ENCODE results near the gene ANXA3. TPM values are rescaled to one million over a fixed set of nuclear protein-coding genes. Genes with fewer than 3 reads are reported as not detected.
"Not testable (repeated sequence)": the region's sequence is repeated elsewhere in the genome, so short reads cannot be mapped to it uniquely, and the experiment has no call there.

ANXA3 gene
- total and polyA plus RNA-seq, 4 donors = 15.4 to 70.0 (median 29.9) TPM

DNA sequence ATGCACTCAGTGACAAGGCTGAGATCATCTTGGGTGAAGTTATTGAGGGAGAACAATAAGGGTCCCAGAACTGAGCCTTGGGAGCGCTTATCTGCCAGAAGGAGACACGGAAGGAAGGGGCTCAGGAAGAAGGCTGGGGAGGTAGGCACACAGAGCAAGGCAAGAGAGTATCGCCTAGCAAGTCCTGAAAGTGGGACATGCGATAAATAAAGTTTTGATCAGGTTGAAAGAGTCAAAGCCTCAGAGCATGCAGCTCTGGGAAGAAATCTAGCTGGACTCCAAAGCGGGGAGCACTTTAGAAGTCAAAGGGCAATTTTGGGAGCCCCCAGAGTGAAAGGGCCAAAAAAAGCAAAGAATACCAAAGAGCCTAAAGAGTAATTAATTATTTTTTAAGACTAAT, 17.7 kb upstream of the ANXA3 start:
- WGBS (ENCODE audit: insufficient coverage) = 77% methylated on average over 5 of the region's 5 CpGs
- no peak for DNase-seq (ENCODE audit: low read depth in 4 of 6, low spot score in 6 of 6)
- H3K4me1 ChIP-seq (ENCODE audit: control insufficient read depth, insufficient read depth, low read length) = peaks cover 4% of the 10 kb centered on the region
- H3K27ac ChIP-seq (ENCODE audit: low read depth, low read length) = peak overlapping the region; percentile 67
- H3K4me3 ChIP-seq (ENCODE audit: low read depth, low read length) = no peak overlapping the region
- H3K9me3 ChIP-seq (ENCODE audit: control insufficient read depth, insufficient read depth, low read length) = peaks cover 3% of the 10 kb centered on the region
- H3K36me3 ChIP-seq (ENCODE audit: control insufficient read depth, insufficient read depth, low read length) = no peaks in the 10 kb centered on the region
- no peaks in the 10 kb centered on the region for H3K27me3 ChIP-seq (ENCODE audit: control insufficient read depth, insufficient read depth, low read length)

DNA sequence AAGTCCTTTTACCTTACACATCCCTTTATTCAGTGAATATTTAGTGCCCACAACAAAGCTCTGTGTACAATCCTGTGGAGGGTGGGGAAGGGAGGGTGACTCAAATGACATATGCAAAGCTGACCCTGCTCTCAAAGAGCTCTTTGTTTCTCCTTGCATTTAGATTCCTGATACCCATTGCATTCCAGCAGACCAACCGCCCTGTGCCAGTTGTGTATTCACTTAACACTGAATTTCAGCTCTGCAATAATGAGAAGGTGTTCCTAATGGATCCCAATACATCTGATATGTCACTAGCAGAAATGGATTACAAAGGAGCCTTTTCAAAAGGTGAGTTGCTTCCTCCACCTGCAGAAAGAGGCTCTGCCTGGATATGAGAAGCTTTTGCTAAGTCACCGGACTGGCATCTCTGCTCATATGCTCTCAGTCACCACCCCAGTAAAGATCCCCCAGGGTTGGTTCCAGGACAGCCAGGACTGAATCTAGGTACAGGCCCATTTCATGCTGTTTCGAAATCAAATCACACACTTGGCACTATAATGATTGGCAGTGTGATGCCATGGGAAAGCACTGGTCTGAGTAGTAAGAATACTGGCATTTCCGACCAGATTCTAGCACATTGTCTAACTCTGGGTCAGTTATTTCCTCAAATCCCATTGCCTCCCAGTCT, 17.1 kb upstream of the ANXA3 start:
- 100% methylated on average over 3 of the region's 4 CpGs for WGBS (ENCODE audit: insufficient coverage)
- DNase-seq (ENCODE audit: low read depth in 4 of 6, low spot score in 6 of 6) = peak in 2 of 6 donors; percentile 24 to 27

DNA sequence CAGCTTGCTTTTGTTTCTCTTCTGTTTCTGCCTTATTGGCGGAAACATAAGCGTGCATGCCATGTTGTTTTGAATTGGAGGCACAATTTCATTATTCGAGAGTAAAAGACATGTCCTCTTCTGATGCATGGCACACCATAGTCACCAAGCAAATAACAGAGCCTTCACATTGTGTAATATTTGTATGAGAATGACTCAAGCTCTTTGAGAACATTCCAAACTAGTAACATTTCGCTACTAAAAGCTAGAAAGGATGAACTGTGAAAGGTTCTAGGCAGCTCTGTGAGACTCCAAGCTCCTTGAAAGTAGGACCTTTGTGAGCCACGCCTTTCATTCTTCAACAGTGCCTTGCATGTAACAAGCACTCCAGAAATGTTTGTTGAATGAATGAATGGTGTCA, 9.2 kb upstream of the ANXA3 start:
- H3K27me3 ChIP-seq (ENCODE audit: control insufficient read depth, insufficient read depth, low read length) = no peaks in the 10 kb centered on the region
- 100% methylated on average over 1 of the region's 5 CpGs for WGBS (ENCODE audit: insufficient coverage)
- no peaks in the 10 kb centered on the region for H3K9me3 ChIP-seq (ENCODE audit: control insufficient read depth, insufficient read depth, low read length)
- H3K36me3 ChIP-seq (ENCODE audit: control insufficient read depth, insufficient read depth, low read length) = no peaks in the 10 kb centered on the region
- DNase-seq (ENCODE audit: low read depth in 4 of 6, low spot score in 6 of 6) = no peak
- H3K4me3 ChIP-seq (ENCODE audit: low read depth, low read length) = no peak overlapping the region
- H3K4me1 ChIP-seq (ENCODE audit: control insufficient read depth, insufficient read depth, low read length) = no peaks in the 10 kb centered on the region
- H3K27ac ChIP-seq (ENCODE audit: low read depth, low read length) = no peak overlapping the region

More for the DNA sequence above, 17.1 kb upstream of the ANXA3 start:
- H3K27ac ChIP-seq (ENCODE audit: low read depth, low read length) = peak overlapping the region; percentile 44
- no peaks in the 10 kb centered on the region for H3K36me3 ChIP-seq (ENCODE audit: control insufficient read depth, insufficient read depth, low read length)
- no peaks in the 10 kb centered on the region for H3K27me3 ChIP-seq (ENCODE audit: control insufficient read depth, insufficient read depth, low read length)
- peaks cover 4% of the 10 kb centered on the region for H3K4me1 ChIP-seq (ENCODE audit: control insufficient read depth, insufficient read depth, low read length)
- no peak overlapping the region for H3K4me3 ChIP-seq (ENCODE audit: low read depth, low read length)
- peaks cover 3% of the 10 kb centered on the region for H3K9me3 ChIP-seq (ENCODE audit: control insufficient read depth, insufficient read depth, low read length)

DNA sequence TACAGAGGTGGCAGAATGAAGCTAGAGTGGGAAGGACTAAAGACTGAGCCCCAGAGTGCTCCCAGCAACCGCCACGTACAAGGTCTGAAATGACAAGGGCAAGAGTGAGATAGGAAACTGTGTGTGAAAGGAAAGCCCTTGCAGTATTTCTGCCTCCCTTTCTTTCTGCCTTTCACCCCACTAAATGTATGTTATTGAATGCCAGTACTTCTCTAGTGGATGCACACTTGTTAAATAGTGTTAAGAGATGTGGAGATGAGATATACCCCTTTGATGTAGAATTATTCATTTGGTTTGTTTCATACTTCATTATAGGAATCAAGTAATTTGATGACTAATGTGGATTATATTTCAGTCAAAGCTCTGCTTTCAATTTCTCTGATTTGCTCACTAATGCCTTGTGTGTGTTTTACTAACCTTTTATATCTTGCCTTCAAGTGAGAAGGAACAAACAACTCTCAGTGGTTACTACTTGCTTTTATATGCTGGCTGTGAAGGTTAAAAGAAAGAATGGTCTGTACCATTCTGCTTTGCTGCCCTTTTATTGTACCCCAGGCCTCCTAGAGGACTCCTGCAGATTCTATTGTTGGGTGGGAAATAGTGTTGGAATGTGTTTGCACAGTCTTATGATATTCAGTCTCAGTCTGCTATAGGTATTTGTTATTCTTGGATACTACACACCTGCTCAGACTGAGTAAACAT, 8.0 kb upstream of the ANXA3 start:
- no peaks in the 10 kb centered on the region for H3K4me1 ChIP-seq (ENCODE audit: control insufficient read depth, insufficient read depth, low read length)
- WGBS (ENCODE audit: insufficient coverage) = 80% methylated on average over 1 of the region's 2 CpGs
- DNase-seq (ENCODE audit: low read depth in 4 of 6, low spot score in 6 of 6) = no peak

DNA sequence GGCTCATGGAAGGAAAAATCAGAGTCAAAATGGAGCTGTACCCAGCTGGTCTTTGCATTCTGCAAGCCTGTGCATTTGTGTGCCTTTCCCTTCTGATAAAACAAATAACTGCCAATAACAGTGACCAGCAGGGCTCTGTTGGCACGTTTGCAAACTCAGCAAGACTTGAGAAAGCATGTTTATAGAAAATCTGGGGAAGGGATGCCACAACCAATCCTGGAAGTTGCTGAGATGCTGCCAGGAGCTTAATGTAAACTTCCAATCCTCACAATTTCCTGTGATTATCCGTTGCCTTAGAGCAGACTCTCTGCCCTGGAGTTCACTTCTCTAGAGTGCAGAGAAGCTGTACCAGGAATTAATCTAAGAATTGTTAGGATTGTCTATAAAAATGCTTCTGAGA, 6.9 kb upstream of the ANXA3 start:
- Histone ChIP-seq H3K4me1 (ENCODE audit: control insufficient read depth, insufficient read depth, low read length) (no peaks in the 10 kb centered on the region), H3K9me3 (ENCODE audit: control insufficient read depth, insufficient read depth, low read length) (no peaks in the 10 kb centered on the region), H3K27me3 (ENCODE audit: control insufficient read depth, insufficient read depth, low read length) (no peaks in the 10 kb centered on the region), H3K36me3 (ENCODE audit: control insufficient read depth, insufficient read depth, low read length) (no peaks in the 10 kb centered on the region), H3K4me3 (ENCODE audit: low read depth, low read length) (no peak overlapping the region), H3K27ac (ENCODE audit: low read depth, low read length) (peak overlapping the region; percentile 6)
- peak in 2 of 6 donors; percentile 50 to 51 for DNase-seq (ENCODE audit: low read depth in 4 of 6, low spot score in 6 of 6)
- no CpG with 5 or more reads among the region's 2 CpGs for WGBS (ENCODE audit: insufficient coverage)

More for the DNA sequence above, 8.0 kb upstream of the ANXA3 start:
- Histone ChIP-seq H3K4me3 (ENCODE audit: low read depth, low read length) (no peak overlapping the region), H3K27me3 (ENCODE audit: control insufficient read depth, insufficient read depth, low read length) (no peaks in the 10 kb centered on the region), H3K36me3 (ENCODE audit: control insufficient read depth, insufficient read depth, low read length) (no peaks in the 10 kb centered on the region), H3K9me3 (ENCODE audit: control insufficient read depth, insufficient read depth, low read length) (no peaks in the 10 kb centered on the region), H3K27ac (ENCODE audit: low read depth, low read length) (peak overlapping the region; percentile 4)

DNA sequence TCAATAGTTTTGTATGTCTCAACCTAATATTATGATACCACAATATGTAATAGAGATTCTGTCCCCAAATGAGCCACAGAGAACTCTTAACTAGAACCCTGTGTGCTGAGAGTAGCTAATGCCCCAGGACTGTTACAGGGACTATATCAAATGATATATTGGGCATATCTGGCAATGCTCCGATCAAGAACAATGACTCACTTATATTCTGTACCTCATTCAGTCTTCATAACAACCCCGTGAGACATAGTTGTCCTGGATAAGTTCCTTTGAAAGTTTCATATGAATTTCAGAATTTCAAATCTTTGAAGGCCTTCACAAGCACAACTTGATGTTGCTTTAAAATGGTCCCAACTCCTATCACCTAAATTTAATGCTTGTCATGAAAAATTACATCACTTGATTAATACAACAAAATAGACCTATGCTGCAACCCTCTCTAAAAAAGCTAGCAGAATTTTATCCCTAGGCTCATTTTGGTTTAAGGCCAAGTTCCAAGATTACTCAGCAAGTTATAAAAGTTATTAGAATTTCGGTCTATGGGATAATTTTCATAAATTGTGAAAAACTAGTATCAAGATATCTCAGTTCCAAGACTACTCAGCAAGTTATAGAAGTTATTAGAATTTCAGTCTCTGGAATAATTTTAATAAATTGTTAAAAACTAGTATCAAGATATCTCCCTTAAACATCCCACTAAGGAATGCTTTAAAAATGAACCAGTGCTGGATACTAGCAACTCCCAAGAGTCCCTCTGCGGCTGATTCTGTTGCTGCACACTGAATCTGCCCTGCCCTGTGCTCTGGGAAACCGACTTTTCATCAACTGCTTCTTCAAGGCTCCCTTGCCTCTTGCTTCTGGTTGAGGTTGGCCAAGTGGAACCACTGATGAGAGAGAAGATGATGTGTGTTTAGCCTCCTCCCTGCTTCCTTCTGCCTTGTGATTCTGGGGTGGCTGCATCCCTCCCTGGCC, 6.0 kb upstream of the ANXA3 start:
- Histone ChIP-seq H3K9me3 (ENCODE audit: control insufficient read depth, insufficient read depth, low read length) (no peaks in the 10 kb centered on the region), H3K27me3 (ENCODE audit: control insufficient read depth, insufficient read depth, low read length) (no peaks in the 10 kb centered on the region), H3K4me1 (ENCODE audit: control insufficient read depth, insufficient read depth, low read length) (no peaks in the 10 kb centered on the region), H3K36me3 (ENCODE audit: control insufficient read depth, insufficient read depth, low read length) (no peaks in the 10 kb centered on the region), H3K4me3 (ENCODE audit: low read depth, low read length) (no peak overlapping the region), H3K27ac (ENCODE audit: low read depth, low read length) (no peak overlapping the region)
- no peak for DNase-seq (ENCODE audit: low read depth in 4 of 6, low spot score in 6 of 6)
- 100% methylated on average over 1 of the region's 5 CpGs for WGBS (ENCODE audit: insufficient coverage)

DNA sequence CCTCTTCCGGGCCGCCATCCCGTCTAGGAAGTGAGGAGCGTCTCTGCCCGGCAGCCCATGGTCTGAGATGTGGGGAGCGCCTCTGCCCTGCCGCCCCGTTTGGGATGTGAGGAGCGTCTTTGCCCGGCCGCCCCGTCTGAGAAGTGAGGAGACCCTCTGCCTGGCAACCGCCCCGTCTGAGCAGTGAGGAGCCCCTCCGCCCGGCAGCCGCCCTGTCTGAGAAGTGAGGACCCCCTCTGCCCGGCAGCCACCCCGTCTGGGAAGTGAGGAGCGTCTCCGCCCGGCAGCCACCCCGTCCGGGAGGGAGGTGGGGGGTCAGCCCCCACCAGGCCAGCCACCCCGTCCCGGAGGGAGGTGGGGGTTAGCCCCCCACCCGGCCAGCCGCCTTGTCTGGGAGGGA, 3.7 kb upstream of the ANXA3 start:
- not testable (repeated sequence) for H3K9me3 ChIP-seq (ENCODE audit: control insufficient read depth, insufficient read depth, low read length); H3K4me1 ChIP-seq (ENCODE audit: control insufficient read depth, insufficient read depth, low read length); H3K4me3 ChIP-seq (ENCODE audit: low read depth, low read length); H3K36me3 ChIP-seq (ENCODE audit: control insufficient read depth, insufficient read depth, low read length); H3K27ac ChIP-seq (ENCODE audit: low read depth, low read length); DNase-seq (ENCODE audit: low read depth in 4 of 6, low spot score in 6 of 6)
- H3K27me3 ChIP-seq (ENCODE audit: control insufficient read depth, insufficient read depth, low read length) = peaks cover 12% of the 10 kb centered on the region
- WGBS (ENCODE audit: insufficient coverage) = 94% methylated on average over 8 of the region's 28 CpGs

DNA sequence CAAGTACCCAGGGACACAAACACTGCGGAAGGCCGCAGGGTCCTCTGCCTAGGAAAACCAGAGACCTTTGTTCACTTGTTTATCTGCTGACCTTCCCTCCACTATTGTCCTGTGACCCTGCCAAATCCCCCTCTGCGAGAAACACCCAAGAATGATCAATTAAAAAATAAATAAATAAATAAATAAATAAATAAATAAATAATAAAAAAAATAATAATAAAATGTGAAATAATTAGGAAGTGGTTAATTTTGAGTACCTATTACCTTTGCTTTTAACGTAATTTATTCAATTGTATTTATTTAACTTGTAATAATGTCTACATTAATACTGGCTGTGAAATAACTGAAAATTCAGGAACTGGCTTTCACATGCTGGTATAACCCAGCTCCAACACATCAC, 2.7 kb upstream of the ANXA3 start:
- WGBS (ENCODE audit: insufficient coverage) = no CpG with 5 or more reads among the region's 4 CpGs
- not testable (repeated sequence) for H3K4me1 ChIP-seq (ENCODE audit: control insufficient read depth, insufficient read depth, low read length); H3K9me3 ChIP-seq (ENCODE audit: control insufficient read depth, insufficient read depth, low read length); H3K36me3 ChIP-seq (ENCODE audit: control insufficient read depth, insufficient read depth, low read length); H3K27ac ChIP-seq (ENCODE audit: low read depth, low read length); DNase-seq (ENCODE audit: low read depth in 4 of 6, low spot score in 6 of 6); H3K4me3 ChIP-seq (ENCODE audit: low read depth, low read length)
- H3K27me3 ChIP-seq (ENCODE audit: control insufficient read depth, insufficient read depth, low read length) = peaks cover 12% of the 10 kb centered on the region

DNA sequence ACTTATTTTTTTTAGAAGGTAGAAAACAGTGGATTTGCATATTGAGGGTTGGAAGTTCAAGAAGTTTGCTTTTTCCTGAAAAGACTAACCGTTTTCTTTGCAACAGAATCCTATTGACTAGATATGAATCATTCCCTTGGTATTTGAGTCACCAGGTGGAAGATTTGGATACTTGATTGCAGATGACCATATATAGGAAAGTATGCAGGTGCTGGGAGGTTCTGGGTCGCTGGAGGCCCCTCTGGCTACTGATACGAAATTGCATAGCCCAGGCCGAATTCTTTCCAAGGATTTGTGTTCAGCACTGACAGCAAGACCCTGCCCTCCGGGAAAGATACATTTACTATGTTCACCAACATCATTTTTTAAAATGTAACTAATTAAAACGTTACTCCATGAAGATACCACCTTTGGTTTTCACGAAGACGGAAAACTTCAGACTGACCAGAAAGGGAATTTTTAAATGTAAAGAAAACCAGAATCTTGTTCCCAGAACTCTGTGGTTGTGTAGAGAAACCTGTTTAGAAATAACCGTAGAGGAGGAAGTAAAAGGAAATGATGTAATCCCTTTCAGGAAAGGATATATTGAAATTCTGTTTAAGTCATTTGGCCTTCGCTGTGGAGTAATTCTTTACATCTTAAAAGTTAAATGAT, 946 bp downstream of the ANXA3 start:
- no peak for DNase-seq (ENCODE audit: low read depth in 4 of 6, low spot score in 6 of 6)
- no peak overlapping the region for H3K27ac ChIP-seq (ENCODE audit: low read depth, low read length)
- 86% methylated on average over 7 of the region's 10 CpGs for WGBS (ENCODE audit: insufficient coverage)
- no peaks in the 10 kb centered on the region for H3K9me3 ChIP-seq (ENCODE audit: control insufficient read depth, insufficient read depth, low read length)
- H3K4me1 ChIP-seq (ENCODE audit: control insufficient read depth, insufficient read depth, low read length) = peaks cover 8% of the 10 kb centered on the region
- no peaks in the 10 kb centered on the region for H3K36me3 ChIP-seq (ENCODE audit: control insufficient read depth, insufficient read depth, low read length)
- peak overlapping the region; percentile 51 for H3K4me3 ChIP-seq (ENCODE audit: low read depth, low read length)
- peaks cover 12% of the 10 kb centered on the region for H3K27me3 ChIP-seq (ENCODE audit: control insufficient read depth, insufficient read depth, low read length)
